HG03558 (cell line): ENCODE measurements around the gene EMP3.
"Not testable (repeated sequence)": the region's sequence is repeated elsewhere in the genome, so short reads cannot be mapped to it uniquely, and the experiment has no call there.

Source experiments
- ATAC-seq: cut with Tn5 transposase; IDR thresholded peaks from one replicate; pipeline ENCODE4 v1.9.1; 2021; ENCODE audit warnings: moderate number of reproducible peaks; ENCODE audit not compliant: unreplicated experiment; ENCODE audit errors: extremely low read depth

The EMP3 gene

DNA sequence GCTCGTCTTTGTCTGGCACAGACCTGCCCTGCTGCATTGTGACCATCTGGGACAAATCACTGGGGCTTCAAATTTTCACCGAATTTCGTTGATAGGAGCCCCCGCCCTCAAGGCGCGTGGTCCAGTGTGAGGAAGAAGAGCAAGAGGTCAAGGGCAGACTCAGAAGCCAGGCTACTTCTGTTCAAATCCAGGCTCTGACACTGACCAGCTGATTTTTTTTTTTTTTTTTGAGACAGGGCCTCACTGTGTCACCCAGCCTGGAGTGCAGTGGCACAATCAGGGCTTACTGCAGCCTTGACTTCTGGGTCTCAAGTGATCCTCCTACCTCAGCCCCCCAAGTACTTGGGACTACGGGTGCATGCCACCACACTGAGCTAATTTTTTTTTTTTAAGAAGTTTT, 46.0 kb downstream of the EMP3 start:
- no peak for ATAC-seq

GRCh38 chr19:48371771-48372170, 46.4 kb downstream of the EMP3 start:
- not testable (repeated sequence) for ATAC-seq

DNA sequence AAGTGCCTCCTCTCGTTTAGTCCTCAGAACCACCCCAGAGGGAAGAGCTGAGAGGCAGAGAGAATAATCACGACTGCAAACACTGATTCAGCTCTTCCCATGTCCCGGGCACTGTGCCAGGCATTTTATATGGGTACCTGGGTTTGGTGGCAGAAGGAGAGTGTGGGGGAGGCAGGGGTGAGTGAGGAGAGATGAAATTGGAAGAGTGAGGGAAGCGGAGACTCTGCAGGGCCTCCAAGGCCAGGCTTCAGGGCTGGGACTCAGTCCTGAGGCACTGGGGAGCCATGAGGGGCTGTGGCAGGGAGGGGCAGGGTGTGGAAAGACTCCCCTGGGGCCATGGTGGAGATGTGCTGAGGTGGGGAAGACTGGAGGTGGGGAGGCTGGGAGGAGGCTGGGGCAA, 47.6 kb downstream of the EMP3 start:
- no peak for ATAC-seq

GRCh38 chr19:48373567-48373966, 48.2 kb downstream of the EMP3 start:
- no peak for ATAC-seq

DNA sequence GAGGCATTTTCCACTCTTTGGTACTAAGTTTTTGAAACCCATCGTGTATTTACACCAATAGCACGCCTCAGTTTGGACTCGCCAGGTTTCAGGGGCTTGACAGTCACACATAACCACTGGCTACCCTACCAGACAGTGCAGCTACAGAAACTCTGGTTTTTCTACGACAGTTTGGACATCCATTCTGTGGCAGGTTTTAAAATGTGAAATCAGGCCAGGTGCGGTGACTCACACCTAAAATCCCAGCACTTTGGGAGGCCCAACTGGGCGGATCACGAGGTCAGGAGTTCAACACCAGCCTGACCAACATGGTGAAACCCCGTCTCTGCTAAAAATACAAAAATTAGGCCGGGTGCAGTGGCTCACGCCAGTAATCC, 52.8 kb downstream of the EMP3 start:
- ATAC-seq: no peak

DNA sequence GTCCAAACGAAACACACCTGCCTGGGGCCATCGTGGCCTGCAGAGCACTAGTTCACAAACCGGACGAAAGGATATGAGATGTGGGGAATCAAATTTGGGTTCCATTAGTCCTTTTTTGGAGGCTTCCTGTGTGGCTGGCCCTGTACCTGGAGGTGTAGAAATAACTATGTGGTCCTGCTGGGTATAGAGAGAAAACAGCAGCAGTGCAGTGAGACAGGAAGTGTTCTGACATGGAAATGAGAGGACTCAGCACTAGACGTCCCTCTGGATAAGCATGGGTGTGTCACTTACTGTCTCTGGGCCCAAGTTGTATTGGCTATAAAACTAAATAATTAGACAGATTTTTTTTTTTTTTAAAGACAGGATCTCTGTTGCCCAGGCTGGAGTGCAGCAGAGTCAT, 53.7 kb downstream of the EMP3 start:
- no peak for ATAC-seq
